GM19397 (cell line): ENCODE data around the gene CTU1.
A peak's percentile ranks its signal among the peaks of the same experiment; 100 is the strongest.
"Not testable (repeated sequence)": the region's sequence is repeated elsewhere in the genome, so short reads cannot be mapped to it uniquely, and the experiment has no call there.

Experiments
- ATAC-seq: cut with Tn5 transposase; IDR thresholded peaks from one replicate; pipeline ENCODE4 v1.9.1; 2021; ENCODE audit warnings: mild to moderate bottlenecking, moderate library complexity; ENCODE audit not compliant: unreplicated experiment

The CTU1 gene

GRCh38 chr19:51108066-51108804 is at the start of gene CTU1:
Gene CTU1 (minus strand): TSS chr19:51108409. CDS start chr19:51104569, 3,840 bp downstream.
- ATAC-seq = peak; percentile 95

- no peak for ATAC-seq
These were observed 49.1 kb upstream of the CTU1 start for GRCh38 chr19:51157265-51157664.

- ATAC-seq = no peak
These were observed 48.5 kb upstream of the CTU1 start for GRCh38 chr19:51156710-51157109.

- ATAC-seq = no peak
These were observed 42.4 kb upstream of the CTU1 start for GRCh38 chr19:51150627-51151026.

- no peak for ATAC-seq
These were observed 40.4 kb upstream of the CTU1 start for GRCh38 chr19:51148580-51148979.

- ATAC-seq = no peak
These were observed 39.5 kb upstream of the CTU1 start for GRCh38 chr19:51147663-51148062.

- no peak for ATAC-seq
These were observed 38.5 kb upstream of the CTU1 start for GRCh38 chr19:51146751-51147150.

- ATAC-seq = no peak
These were observed 37.8 kb upstream of the CTU1 start for GRCh38 chr19:51145916-51146493.

- ATAC-seq = no peak
These were observed 36.4 kb upstream of the CTU1 start for GRCh38 chr19:51144482-51145045.

- no peak for ATAC-seq
These were observed 35.3 kb upstream of the CTU1 start for GRCh38 chr19:51143486-51143885.

- not testable (repeated sequence) for ATAC-seq
These were observed 34.7 kb upstream of the CTU1 start for GRCh38 chr19:51142809-51143475.

GRCh38 chr19:51142119-51142518 is 33.9 kb upstream of the CTU1 start, which contains the start of gene SIGLEC7:
Gene SIGLEC7 (plus strand): TSS chr19:51142301. CDS start chr19:51142370, 69 bp downstream.
- no peak for ATAC-seq

GRCh38 chr19:51141181-51141580 is 33.0 kb upstream of the CTU1 start:
- no peak for ATAC-seq

- no peak for ATAC-seq
These were observed 32.2 kb upstream of the CTU1 start for GRCh38 chr19:51140441-51140840.

GRCh38 chr19:51139299-51140014 is 31.2 kb upstream of the CTU1 start:
- ATAC-seq = no peak

GRCh38 chr19:51138549-51138979 is 30.4 kb upstream of the CTU1 start:
- no peak for ATAC-seq

GRCh38 chr19:51137792-51138425 is 29.7 kb upstream of the CTU1 start:
- no peak for ATAC-seq

- ATAC-seq = no peak
These were observed 28.8 kb upstream of the CTU1 start for GRCh38 chr19:51136851-51137551.

GRCh38 chr19:51135986-51136762 is 28.0 kb upstream of the CTU1 start:
- no peak for ATAC-seq
